ENCODE measurements around the gene PRR23E.

The PRR23E gene

DNA sequence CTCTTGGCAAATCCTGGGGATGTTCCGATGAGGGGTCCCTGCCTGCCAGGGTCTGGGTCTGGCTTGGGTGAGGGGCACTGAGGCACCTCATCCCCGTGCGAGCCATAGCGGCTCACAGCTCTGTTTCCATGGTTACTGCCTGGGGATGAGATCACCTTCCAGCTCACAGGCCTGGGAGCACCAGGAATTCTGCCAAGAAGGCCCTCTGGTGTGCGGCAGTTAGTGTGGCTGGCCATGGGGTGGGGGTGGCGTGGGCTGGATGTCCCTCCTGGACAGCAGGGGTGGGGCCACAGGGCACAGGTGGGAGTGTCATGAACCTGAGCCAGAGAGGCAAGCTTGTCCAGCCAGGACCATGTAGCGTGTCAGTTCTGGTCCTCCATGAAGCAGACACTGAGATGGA, 22.1 kb upstream of the PRR23E start:
- DNase-seq (ENCODE audit: low read depth): no peak
- TF ChIP-seq, protein P1, sequence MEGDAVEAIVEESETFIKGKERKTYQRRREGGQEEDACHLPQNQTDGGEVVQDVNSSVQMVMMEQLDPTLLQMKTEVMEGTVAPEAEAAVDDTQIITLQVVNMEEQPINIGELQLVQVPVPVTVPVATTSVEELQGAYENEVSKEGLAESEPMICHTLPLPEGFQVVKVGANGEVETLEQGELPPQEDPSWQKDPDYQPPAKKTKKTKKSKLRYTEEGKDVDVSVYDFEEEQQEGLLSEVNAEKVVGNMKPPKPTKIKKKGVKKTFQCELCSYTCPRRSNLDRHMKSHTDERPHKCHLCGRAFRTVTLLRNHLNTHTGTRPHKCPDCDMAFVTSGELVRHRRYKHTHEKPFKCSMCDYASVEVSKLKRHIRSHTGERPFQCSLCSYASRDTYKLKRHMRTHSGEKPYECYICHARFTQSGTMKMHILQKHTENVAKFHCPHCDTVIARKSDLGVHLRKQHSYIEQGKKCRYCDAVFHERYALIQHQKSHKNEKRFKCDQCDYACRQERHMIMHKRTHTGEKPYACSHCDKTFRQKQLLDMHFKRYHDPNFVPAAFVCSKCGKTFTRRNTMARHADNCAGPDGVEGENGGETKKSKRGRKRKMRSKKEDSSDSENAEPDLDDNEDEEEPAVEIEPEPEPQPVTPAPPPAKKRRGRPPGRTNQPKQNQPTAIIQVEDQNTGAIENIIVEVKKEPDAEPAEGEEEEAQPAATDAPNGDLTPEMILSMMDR (IDR thresholded peaks at IDR 0.05; ENCODE audit: control insufficient read depth, extremely low read depth, insufficient read depth): no peak
- H3K4me3 ChIP-seq (ENCODE audit: low read depth, low read length): no peak overlapping the region

DNA sequence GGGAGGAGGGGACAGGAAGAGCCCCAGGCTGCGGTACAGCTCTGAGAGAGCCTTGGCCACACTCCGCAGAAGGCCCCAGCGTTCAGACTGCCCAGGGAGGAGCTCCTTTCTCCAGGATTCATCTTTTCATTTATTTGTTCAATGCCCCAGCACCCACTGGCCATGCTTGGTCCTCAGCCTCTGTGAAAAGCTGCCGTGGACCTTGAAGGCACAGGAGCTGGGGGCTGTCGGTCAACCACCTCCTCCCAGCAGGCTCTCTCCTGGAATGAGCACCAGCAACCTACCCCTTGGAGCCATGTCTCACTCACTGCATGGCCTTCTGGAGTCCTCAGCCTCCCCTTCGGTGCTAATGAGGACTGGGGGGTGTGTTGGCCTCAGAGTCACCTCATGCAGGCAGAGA, 21.6 kb upstream of the PRR23E start:
- no peak overlapping the region for H3K4me3 ChIP-seq (ENCODE audit: low read depth, low read length)
- DNase-seq (ENCODE audit: low read depth): no peak
- TF ChIP-seq, protein P1 (IDR thresholded peaks at IDR 0.05; ENCODE audit: control insufficient read depth, extremely low read depth, insufficient read depth): no peak

DNA sequence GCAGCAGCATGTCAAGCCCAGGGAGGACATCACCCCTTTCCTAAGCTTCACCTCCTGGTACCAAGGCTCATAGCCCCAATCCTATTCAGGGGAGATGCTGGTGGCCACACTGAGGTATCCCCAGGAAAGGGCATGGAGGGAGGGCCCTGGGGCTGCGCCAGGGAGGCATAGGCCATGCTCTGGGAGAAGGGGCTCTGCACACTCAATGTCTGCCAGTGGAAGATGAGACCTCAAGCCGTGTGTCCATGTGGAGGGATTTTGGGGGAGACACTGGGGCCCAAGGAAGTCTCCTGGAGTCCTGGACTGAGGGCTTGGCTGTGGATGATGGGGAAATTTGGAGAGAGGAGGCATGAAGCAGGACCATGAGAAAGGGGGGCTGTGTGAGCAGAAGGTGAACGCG, 21.2 kb upstream of the PRR23E start:
- DNase-seq (ENCODE audit: low read depth): no peak
- TF ChIP-seq, protein P1 (IDR thresholded peaks at IDR 0.05; ENCODE audit: control insufficient read depth, extremely low read depth, insufficient read depth): no peak
- H3K4me3 ChIP-seq (ENCODE audit: low read depth, low read length): no peak overlapping the region

DNA sequence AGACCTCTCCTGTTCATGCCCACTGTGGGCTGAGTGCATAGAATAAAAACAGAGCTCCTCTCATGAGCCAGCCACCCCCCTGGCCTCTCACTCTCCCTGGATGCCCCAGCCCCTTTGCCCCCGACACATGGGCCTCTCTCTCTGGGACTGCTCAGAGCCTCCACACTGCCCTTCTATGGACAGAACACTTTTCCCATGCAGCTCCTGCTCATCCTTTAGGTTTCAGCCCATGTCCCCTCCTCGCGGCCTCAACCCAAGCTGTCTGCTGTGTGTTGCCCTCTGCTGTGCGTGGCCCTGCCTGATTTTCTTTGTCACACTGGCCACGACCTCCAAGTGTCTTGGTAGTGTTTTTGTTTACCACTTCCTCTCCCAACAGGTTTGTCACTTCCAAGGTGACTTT, 20.7 kb upstream of the PRR23E start:
- no peak overlapping the region for H3K4me3 ChIP-seq (ENCODE audit: low read depth, low read length)
- no peak for DNase-seq (ENCODE audit: low read depth)
- TF ChIP-seq, protein P1 (IDR thresholded peaks at IDR 0.05; ENCODE audit: control insufficient read depth, extremely low read depth, insufficient read depth): no peak

DNA sequence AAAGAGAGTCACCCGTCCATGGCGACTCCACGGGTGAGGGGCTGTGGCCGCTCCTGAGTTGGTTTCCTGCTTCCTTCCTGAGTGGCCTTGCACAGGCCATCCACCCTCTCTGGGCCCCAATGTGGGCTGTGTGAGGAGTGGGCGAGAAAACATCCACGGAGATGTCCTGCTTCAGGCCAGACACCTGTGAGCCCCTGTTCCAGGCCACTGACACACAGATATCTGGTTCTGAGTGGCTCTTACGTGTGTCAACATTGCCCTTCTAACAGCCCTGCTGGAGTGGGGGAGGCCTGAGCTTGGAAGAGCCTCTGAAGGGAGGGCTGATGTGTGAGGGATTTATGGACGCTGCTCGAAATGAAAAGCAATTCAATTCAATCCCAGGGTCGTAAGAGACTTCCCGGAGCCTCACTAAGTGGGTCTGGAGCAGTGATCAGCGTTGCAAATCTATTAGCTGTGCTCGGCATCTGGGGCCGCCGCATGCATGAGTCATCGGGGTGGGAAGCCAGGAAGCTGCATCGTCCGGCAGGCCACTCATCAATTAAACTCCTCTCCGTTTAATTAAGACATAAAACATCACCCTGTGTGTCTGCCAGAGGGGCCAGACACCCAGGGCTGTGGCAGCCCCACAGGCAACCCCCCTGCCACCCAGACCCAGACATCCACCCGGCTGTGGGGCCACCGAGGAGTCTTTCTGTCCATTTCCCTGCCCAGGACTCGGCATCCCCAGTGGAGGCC, 20.0 kb upstream of the PRR23E start:
- H3K4me3 ChIP-seq (ENCODE audit: low read depth, low read length): no peak overlapping the region
- no peak for DNase-seq (ENCODE audit: low read depth)
- TF ChIP-seq, protein P1 (IDR thresholded peaks at IDR 0.05; ENCODE audit: control insufficient read depth, extremely low read depth, insufficient read depth): no peak

DNA sequence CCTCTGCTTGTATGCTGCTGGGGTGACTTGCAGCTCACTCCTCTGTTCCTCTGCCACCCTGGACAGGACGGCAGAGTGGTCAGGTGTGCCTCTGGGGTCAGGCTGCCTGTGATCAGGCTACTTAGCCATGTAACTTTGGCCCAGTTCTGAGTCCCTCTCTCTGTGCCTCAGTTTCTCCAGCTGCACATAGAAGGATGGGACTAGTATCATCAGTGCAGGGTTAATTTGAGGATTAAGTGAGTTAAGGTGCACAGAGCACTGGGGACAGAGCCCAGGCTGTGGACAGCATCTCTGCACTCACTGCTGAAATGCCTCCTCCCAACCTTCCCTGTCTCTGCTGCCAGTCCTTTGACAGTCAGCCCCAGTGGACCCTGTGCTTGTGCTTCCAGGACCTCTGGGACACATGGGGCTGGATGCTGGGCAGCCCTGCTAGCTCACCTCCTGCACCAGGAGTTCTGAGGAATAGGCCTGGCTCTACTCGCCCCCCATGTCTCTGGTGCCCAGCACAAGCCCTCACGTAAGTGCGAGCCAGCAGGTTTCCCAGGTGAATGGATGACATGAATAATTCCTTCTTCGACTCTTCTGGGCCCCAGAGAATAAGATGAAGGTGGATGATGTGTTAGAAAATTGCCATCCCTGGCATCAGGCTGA, 19.3 kb upstream of the PRR23E start:
- TF ChIP-seq, protein P1 (IDR thresholded peaks at IDR 0.05; ENCODE audit: control insufficient read depth, extremely low read depth, insufficient read depth): no peak
- DNase-seq (ENCODE audit: low read depth): no peak
- no peak overlapping the region for H3K4me3 ChIP-seq (ENCODE audit: low read depth, low read length)
